ENCODE results near the gene ABL1.

ABL1 gene

DNA sequence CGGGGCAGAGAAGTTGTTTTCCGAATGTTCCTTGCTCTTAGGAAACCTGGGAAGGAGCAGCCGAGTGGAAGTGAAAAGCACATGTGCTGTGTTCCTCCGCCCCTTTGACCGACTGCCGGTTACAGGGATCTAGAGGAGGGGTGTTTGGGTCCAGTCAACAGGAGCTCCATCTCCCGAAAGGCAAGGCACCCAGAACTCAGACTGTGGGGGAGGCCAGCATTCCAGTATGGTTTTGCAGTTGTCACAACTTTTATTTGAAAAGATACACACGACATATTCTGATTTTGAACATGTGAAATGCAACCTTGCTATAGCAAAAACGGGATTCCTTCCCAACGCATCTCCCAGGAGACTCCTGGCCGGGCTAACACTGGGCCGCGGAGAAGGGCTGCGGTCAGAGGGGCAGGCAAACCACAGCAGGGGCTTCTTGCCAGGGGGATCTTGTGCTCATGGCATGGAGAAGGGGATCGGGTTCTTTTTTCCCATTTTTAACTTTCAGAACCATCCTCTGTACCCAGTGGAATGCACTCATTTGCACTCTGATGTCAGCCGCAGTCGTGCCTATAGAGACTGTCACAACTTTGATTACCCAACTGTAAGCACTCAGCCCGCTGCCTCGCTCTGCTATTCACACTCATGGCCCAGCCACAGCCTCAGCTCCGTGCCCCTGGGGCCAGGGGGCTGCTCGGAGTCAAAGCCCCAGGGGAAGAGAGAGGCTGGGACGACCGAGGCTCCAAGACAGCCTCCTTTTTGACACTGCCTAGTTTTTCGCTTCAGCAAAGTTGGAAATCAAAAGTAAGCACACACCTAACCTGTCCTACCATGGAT is 57.6 kb downstream of the ABL1 start:
- Histone ChIP-seq H3K79me2 (ENCODE audit: insufficient read depth, low read depth) (no peaks in the 10 kb centered on the region), H3K36me3 (ENCODE audit: insufficient read depth) (no peaks in the 10 kb centered on the region), H3K9ac (no peak overlapping the region), H4K20me1 (ENCODE audit: insufficient read depth) (no peaks in the 10 kb centered on the region), H2AFZ (ENCODE audit: low read depth) (no peak overlapping the region), H3K4me1 (ENCODE audit: low read depth, poor library complexity, severe bottlenecking) (no peaks in the 10 kb centered on the region), H3K4me3 (IDR thresholded peaks at IDR 0.05; ENCODE audit: insufficient read depth, low read depth, low read length) (no peak overlapping the region), H3K27me3 (ENCODE audit: insufficient read depth, low read depth) (peaks cover 23% of the 10 kb centered on the region), H3K27ac (no peak overlapping the region), H3K4me2 (no peak overlapping the region)
- TF ChIP-seq, protein P1, sequence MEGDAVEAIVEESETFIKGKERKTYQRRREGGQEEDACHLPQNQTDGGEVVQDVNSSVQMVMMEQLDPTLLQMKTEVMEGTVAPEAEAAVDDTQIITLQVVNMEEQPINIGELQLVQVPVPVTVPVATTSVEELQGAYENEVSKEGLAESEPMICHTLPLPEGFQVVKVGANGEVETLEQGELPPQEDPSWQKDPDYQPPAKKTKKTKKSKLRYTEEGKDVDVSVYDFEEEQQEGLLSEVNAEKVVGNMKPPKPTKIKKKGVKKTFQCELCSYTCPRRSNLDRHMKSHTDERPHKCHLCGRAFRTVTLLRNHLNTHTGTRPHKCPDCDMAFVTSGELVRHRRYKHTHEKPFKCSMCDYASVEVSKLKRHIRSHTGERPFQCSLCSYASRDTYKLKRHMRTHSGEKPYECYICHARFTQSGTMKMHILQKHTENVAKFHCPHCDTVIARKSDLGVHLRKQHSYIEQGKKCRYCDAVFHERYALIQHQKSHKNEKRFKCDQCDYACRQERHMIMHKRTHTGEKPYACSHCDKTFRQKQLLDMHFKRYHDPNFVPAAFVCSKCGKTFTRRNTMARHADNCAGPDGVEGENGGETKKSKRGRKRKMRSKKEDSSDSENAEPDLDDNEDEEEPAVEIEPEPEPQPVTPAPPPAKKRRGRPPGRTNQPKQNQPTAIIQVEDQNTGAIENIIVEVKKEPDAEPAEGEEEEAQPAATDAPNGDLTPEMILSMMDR (conservative IDR thresholded peaks at IDR 0.05; ENCODE audit: low read depth, low read length): no peak

DNA sequence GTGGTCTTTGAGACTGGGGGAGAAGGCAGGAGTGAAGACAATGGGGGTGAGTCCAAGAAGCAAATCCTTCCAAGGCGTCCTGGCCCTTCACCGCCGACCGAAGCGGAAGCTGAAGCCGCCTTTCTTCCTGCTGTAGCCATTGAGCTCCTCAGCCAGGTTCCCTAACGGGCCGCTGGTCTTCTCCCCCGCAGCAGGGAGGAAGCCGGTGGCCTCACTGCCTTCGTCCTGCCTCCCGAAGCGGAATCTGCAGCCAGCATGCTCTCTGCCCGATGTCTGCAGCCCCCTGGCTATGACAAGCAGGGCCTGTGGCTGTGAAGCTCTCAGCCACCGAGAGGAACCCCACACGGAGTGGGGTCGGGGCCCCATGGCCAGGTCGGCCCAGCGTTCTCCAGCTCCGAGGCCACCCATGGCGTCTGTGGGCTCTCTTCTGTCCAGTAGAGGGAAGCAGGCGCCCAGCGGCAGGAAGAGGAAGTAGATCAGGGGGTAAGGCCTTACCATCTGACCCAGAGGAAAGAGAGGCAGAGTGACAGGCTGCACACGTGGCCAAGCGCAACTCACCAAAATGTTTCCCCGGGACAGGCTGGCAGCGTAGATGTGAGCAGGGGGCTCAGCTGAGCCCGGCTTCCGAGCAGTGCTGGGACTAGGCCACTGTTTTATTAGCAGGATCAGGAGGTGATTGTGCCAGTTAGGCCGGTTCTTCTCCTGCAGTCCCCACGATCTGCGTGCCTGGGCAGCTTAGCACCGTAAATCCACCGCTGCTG is 58.5 kb downstream of the ABL1 start:
- Histone ChIP-seq H3K9ac (no peak overlapping the region), H3K4me3 (IDR thresholded peaks at IDR 0.05; ENCODE audit: insufficient read depth, low read depth, low read length) (no peak overlapping the region), H4K20me1 (ENCODE audit: insufficient read depth) (no peaks in the 10 kb centered on the region), H3K4me2 (no peak overlapping the region), H3K4me1 (ENCODE audit: low read depth, poor library complexity, severe bottlenecking) (no peaks in the 10 kb centered on the region), H3K27ac (no peak overlapping the region), H3K27me3 (ENCODE audit: insufficient read depth, low read depth) (peaks cover 31% of the 10 kb centered on the region), H3K79me2 (ENCODE audit: insufficient read depth, low read depth) (no peaks in the 10 kb centered on the region), H2AFZ (ENCODE audit: low read depth) (no peak overlapping the region), H3K36me3 (ENCODE audit: insufficient read depth) (no peaks in the 10 kb centered on the region)
- TF ChIP-seq, protein P1 (conservative IDR thresholded peaks at IDR 0.05; ENCODE audit: low read depth, low read length): no peak

DNA sequence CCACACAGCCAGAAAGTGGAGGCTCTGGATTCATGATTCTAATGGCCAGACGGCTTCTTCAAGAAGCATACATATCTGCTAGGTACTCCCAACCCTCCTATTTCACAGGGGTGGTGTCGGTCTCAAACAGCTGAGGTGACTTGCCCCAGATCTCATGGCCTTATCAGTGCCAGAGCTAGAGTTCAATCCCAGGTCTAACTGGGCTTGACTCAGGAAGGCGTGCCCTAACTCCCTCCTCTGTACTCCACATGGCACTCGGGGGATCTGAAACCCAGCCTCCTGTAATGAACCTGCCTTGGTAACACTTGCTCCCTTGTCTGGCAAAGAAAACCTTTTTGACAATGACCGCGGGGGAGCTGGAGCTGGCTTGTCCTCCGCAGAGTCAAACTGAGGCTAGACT is 59.5 kb downstream of the ABL1 start:
- no peak overlapping the region for H3K4me3 ChIP-seq (IDR thresholded peaks at IDR 0.05; ENCODE audit: insufficient read depth, low read depth, low read length)
- H3K27ac ChIP-seq: no peak overlapping the region
- no peak overlapping the region for H2AFZ ChIP-seq (ENCODE audit: low read depth)
- H3K4me1 ChIP-seq (ENCODE audit: low read depth, poor library complexity, severe bottlenecking): no peaks in the 10 kb centered on the region
- no peaks in the 10 kb centered on the region for H4K20me1 ChIP-seq (ENCODE audit: insufficient read depth)
- TF ChIP-seq, protein P1 (conservative IDR thresholded peaks at IDR 0.05; ENCODE audit: low read depth, low read length): no peak
- H3K4me2 ChIP-seq: no peak overlapping the region
- H3K27me3 ChIP-seq (ENCODE audit: insufficient read depth, low read depth): peaks cover 37% of the 10 kb centered on the region
- H3K9ac ChIP-seq: no peak overlapping the region
- H3K36me3 ChIP-seq (ENCODE audit: insufficient read depth): no peaks in the 10 kb centered on the region
- H3K79me2 ChIP-seq (ENCODE audit: insufficient read depth, low read depth): no peaks in the 10 kb centered on the region

DNA sequence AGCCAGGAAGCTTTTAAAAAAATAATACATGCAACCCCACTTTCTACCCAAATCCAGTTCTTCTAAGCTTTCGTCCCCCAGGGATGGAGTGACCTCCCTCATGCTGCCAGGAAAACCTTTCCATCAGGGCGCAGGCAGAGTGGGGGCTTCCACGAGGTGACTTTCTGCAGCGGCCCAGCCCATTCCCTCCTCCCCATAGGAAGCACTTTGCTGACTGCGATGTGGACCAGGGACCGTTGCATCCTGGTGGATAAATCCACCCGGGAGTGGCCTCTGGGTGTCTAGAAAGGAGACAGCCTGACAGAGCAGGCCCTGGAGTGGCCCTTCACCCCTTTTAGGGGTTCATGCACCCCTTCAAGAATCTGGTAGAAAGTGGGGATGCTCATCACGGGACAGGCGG is 60.0 kb downstream of the ABL1 start:
- peaks cover 42% of the 10 kb centered on the region for H3K27me3 ChIP-seq (ENCODE audit: insufficient read depth, low read depth)
- TF ChIP-seq, protein P1 (conservative IDR thresholded peaks at IDR 0.05; ENCODE audit: low read depth, low read length): no peak
- H2AFZ ChIP-seq (ENCODE audit: low read depth): no peak overlapping the region
- H3K79me2 ChIP-seq (ENCODE audit: insufficient read depth, low read depth): no peaks in the 10 kb centered on the region
- H3K27ac ChIP-seq: no peak overlapping the region
- H3K36me3 ChIP-seq (ENCODE audit: insufficient read depth): no peaks in the 10 kb centered on the region
- H3K4me2 ChIP-seq: no peak overlapping the region
- H3K4me3 ChIP-seq (IDR thresholded peaks at IDR 0.05; ENCODE audit: insufficient read depth, low read depth, low read length): no peak overlapping the region
- H3K4me1 ChIP-seq (ENCODE audit: low read depth, poor library complexity, severe bottlenecking): no peaks in the 10 kb centered on the region
- H3K9ac ChIP-seq: no peak overlapping the region
- H4K20me1 ChIP-seq (ENCODE audit: insufficient read depth): no peaks in the 10 kb centered on the region
